HL-60 (cell line): Measurements from ENCODE around the gene SH2D3A.

Experiments
- DNase-seq, 2 experiments: peaks; one replicate each; pipeline ENCODE4 v3.0.0-alpha.2; 2010 to 2020; ENCODE audit warnings: low read depth in 1 of 2, low spot score in 1 of 2
- H3K27ac ChIP-seq: fragments of 250-450 bp; sonication (Bioruptor Pico); replicated peaks from 2 replicates; pipeline ENCODE4 v1.5.1; 2020; ENCODE audit warnings: mild to moderate bottlenecking, moderate library complexity
- H3K27me3 ChIP-seq: fragments of 250-450 bp; sonication (Bioruptor Pico); 2 replicates; pipeline ENCODE4 v1.5.1; 2021; ENCODE audit warnings: mild to moderate bottlenecking, moderate library complexity; ENCODE audit not compliant: insufficient read depth, poor library complexity, severe bottlenecking
- H3K4me3 ChIP-seq: replicated peaks from 2 replicates; pipeline ENCODE4 v1.5.1; 2011; ENCODE audit warnings: mild to moderate bottlenecking, control low read depth, low read length; ENCODE audit not compliant: insufficient read depth
- CTCF ChIP-seq: IDR thresholded peaks from one replicate; pipeline ENCODE4 v1.5.1; 2011; ENCODE audit warnings: low read length, control low read depth, inconsistent platforms; ENCODE audit not compliant: insufficient read depth
- GABPA ChIP-seq: IDR thresholded peaks from 2 replicates; pipeline ENCODE4 v1.6.1; 2012; ENCODE audit warnings: low read depth
- POLR2AphosphoS5 ChIP-seq: IDR thresholded peaks from 2 replicates; pipeline ENCODE4 v1.6.1; 2012; ENCODE audit warnings: low read depth
- REST ChIP-seq: IDR thresholded peaks from 2 replicates; pipeline ENCODE4 v1.6.1; 2012; ENCODE audit warnings: low read depth; ENCODE audit not compliant: insufficient replicate concordance
- SPI1 ChIP-seq: IDR thresholded peaks from 2 replicates; pipeline ENCODE4 v1.6.1; 2012; ENCODE audit warnings: low read depth, mild to moderate bottlenecking, borderline replicate concordance

The SH2D3A gene

DNA sequence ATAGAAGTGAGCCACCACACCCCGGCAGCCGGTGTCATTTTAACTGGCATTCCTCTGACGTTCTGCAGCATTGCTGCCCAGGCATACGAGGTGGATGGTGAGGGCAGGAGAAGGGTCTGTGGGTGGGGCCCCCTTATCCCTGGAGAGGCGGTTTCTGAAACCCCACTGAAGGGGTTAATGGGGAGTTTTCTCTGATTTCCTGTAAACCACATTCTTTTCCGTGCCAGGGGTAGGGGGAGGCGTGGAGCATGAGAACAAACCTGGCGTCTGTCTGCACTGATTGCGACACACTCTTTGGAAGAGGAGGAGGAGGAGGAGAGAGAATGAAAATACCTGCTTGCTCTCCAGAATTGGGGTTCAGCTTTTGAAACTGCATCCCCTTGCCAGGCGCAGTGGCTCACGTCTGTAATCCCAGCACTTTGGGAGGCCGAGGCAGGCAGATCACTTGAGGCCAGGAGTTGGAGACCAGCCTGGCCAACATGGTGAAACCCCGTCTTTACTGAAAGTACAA lies 44.1 kb downstream of the SH2D3A start:
- H3K27ac ChIP-seq = no peak overlapping the region
- no peak overlapping the region for H3K4me3 ChIP-seq
- no peak for DNase-seq

GRCh38 chr19:6721773-6722172 lies 45.5 kb downstream of the SH2D3A start:
- TF ChIP-seq GABPA (no peak), SPI1 (no peak), REST (no peak), CTCF (no peak), POLR2AphosphoS5 (no peak)
- H3K4me3 ChIP-seq = no peak overlapping the region
- H3K27ac ChIP-seq = no peak overlapping the region; the same call in 1 of the 2 replicates
- DNase-seq = no peak
- H3K27me3 ChIP-seq = no peaks in the 10 kb centered on the region

More for the DNA sequence above, 44.1 kb downstream of the SH2D3A start:
- H3K27me3 ChIP-seq = no peaks in the 10 kb centered on the region
- TF ChIP-seq POLR2AphosphoS5 = no peak
- TF ChIP-seq REST = no peak
- no peak for TF ChIP-seq CTCF
- no peak for TF ChIP-seq GABPA

DNA sequence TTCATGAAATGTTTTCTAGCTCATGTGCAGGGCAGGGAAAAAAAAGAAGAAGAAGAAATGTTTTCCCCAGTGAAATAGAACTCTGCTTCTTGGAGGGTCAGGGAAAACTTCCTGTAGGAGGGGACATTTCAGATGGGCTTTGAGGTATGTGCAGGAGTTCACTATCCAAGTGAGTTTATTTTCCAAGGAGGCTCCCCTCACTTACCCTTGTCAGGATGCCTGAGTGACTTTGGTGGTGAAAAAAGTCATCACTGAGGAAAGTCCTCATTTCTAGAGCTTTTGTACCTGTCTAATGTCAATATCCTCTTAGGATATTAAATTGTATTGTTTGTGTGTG lies 46.1 kb downstream of the SH2D3A start:
- TF ChIP-seq SPI1 (no peak), REST (no peak), CTCF (no peak), POLR2AphosphoS5 (no peak), GABPA (no peak)
- Histone ChIP-seq H3K27ac (peak overlapping the region; percentile 37; the same call in 1 of the 2 replicates), H3K27me3 (no peaks in the 10 kb centered on the region), H3K4me3 (no peak overlapping the region)
- DNase-seq = no peak
